GM10847 (cell line): ENCODE measurements around the gene ADCK2.

Experiments used
- POLR2A ChIP-seq: IDR thresholded peaks from 2 replicates; pipeline ENCODE4 v1.6.1; 2011; ENCODE audit not compliant: insufficient read length; ENCODE audit errors: extremely low read depth

The ADCK2 gene

DNA sequence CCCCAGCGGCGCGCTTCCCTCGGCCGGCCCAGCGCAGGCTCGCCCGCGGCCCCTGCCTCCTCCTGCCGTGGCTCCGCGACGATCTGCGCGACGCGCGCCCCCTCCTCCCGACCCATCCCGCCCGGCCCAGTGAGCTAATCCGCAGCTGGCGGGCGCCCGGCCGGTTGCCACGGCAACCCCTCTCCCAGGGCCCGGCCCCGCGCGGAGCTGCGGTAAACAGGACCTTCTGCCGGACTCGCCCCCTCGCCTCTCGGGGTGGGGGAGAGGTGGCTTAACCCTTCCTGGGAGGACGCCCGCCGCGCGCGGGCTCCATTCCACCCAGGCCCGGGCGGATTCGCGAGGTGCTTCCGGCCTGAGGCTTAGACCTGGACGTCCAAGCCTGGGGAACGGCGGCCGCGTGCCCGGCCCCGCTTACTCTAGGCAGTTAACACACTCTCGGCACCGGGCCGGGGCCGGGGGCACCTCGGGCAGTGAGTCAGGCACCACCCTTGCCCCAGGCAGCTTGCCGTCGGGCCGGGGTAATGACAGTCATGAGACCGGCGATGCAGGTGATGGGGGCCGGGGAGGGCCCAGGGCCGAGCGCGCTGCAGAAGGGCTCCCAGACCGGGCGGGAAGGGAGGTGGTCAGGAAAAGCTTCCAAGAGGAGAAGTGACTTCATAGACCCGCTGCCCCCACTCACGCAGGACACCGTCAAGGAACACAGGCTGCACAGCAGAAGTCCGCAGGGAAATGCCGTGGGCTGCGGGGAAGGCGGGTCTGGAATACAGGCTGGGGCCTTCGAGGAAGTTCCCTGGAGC lies 31.8 kb upstream of the ADCK2 start, which contains the start of gene DENND2A:
TSS of gene DENND2A (minus strand) at position 87 of the 797 bp plus-strand sequence. CDS start 38,416 bp downstream, outside the sequence.
- TF ChIP-seq POLR2A: no peak

DNA sequence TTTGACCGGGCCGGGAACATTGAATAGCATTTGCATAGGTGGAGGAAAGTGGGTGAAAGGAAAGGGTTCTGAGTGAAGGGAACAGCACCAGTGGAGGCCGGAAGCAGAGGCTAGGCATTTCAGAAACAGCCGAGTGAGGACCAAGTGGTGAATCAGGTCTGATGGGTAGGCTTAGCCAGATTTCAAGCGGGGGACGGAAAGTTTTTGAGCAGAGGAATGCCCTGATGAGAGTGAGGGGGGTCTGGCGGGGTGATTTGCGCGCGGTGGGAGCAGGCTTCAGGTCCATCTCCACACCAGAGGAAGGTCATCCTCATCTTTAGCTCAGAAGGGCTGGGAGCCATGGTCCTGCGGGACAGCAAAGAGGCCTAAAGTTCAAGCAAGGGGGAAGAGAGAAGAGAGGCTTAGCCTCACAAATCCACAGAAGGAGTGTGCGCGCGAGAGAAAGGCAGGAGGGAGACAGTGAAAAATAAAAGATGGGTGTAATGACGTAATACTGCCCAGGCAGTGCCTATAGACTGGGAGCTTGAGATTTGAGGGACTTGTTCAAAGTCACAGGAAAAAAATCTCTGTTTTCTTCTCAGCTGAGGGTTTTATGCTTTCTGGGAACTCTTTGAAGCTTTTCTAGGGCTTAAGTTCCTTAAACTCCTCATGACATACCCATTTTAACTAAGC lies 31.1 kb upstream of the ADCK2 start:
- no peak for TF ChIP-seq POLR2A

DNA sequence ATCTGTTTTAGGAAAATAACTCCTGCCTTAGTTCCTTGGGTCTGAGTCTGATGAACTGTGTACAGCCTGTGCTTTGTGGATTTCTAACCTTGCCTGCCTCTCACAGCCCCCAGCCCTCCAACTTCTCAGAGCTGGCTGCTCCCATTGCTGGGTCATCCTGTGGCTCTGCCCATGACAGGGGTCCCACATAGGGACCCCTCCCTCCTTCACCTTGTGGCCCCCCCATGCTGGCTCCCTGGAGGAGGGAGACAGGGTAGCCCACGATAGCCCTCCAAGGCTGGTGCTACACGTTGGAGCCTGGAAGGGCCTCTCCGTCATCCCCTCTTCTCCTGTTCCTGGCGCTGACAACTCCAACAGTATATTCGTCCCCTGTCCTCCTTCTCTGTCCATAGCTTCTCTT lies 29.3 kb upstream of the ADCK2 start:
- TF ChIP-seq POLR2A: no peak

DNA sequence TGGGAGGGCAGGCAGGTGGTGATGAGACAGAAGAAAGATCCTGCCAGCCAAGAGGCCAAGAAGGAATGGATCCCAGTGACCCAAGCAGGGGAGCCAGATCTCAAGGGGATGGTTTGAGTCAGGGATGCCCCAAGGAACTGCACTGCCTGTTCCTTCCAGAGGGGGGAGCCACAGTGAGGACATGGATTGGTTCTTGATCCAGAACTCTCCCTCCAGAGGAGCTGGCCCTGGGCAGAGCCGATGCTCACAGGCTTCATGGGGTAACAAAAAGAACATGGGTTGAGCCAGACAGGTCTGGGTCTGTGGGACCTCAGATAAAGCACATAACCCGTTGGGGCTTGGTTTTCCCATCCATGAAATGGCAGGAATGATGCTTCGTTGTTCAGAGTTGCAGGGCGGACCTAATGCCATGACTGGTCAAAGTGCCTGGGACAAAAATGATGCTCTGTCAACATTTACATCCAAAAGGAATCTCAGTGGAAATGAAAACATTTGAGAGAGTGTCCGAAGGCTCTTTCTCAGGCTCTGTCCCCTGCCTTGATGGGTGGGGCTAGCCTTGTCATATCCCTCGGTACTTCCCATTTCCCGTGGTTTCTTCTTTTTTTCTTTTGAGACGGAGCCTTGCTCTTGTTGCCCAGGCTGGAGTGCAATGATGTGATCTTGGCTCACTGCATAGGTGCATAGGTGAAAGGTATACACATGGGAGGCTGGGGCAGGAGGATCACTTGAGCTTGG lies 27.4 kb upstream of the ADCK2 start:
- no peak for TF ChIP-seq POLR2A

DNA sequence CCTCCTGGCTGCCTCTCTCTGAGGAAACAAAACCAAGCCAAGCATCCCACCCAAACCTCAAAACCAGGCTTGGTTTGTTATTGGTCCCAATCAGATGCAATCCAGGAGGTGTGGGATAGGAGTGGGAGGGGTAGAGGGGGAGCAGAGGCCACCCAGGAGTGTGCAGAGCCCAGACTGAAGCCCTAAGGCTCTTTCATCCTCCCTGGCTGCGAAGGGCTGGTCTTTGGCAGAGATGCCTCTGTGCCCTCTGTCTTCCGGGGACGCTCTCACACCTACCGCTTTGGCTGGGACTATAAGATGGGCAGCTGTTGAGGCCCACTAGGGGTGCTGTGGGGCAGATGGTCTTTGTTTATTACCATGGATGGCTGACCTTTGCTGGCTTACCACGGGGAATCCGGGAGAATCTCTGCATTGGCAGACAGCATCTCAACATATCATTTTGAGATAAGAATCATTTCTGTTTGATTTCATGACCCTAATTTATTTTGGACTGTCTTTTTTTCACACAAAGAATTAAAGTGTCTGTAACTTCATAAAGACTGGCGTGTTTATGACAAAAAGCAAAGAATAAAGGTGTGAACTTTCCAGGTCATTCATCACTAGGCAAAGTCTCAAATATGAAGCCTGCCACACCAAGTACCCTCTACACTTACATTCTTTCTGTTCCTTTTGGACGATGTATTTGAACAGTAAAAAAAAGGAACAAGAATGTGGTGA lies 25.7 kb upstream of the ADCK2 start:
- no peak for TF ChIP-seq POLR2A

DNA sequence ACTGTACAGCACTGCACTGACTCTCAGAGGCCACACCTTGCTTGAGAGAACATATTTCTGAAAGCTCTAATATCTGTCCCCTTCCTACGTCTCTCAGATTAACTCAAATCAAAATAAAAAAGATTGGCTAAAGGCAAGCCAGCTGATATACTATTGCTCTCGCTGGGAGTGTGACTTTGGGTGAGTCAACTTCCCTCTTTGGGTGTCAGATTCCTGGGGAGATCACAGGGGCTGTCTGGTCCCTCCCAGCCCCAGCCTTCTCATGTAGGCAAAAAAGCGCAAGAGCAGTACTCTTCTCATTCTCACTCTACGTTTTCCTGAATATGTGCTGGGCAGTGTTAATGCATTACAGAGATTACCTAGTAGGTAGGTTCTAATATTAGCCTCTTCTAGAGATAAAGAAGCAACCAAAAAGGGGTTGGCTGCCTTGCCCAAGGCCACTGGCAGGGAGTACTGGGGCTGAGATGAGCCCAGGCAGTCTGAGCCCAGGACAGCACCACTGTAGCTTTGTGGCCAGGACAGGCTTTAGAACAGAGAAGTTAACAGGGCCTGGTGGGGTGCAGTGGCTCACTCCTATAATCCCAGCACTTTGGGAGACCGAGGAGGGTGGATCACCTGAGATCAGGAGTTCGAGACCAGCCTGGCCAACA lies 23.1 kb upstream of the ADCK2 start:
- TF ChIP-seq POLR2A: no peak

DNA sequence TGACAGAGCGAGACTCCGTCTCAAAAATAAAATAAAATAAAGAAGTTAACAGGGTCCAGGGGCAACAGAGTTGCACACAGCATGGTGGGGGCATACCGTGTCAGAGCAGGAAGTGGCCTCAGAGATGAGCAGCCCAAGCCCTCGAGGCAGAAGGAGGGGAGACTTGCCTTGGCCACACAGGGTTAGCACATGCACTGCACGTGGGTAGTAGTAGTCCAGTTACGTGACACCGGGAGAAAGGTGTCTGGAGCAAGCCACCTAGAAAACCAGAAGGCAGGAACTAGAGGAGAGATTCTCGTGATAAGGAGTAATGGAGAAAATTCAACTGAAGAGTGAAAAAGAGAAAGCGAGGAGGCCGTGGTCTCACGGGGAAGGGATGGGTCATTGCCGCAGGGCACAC lies 22.4 kb upstream of the ADCK2 start:
- TF ChIP-seq POLR2A: no peak

DNA sequence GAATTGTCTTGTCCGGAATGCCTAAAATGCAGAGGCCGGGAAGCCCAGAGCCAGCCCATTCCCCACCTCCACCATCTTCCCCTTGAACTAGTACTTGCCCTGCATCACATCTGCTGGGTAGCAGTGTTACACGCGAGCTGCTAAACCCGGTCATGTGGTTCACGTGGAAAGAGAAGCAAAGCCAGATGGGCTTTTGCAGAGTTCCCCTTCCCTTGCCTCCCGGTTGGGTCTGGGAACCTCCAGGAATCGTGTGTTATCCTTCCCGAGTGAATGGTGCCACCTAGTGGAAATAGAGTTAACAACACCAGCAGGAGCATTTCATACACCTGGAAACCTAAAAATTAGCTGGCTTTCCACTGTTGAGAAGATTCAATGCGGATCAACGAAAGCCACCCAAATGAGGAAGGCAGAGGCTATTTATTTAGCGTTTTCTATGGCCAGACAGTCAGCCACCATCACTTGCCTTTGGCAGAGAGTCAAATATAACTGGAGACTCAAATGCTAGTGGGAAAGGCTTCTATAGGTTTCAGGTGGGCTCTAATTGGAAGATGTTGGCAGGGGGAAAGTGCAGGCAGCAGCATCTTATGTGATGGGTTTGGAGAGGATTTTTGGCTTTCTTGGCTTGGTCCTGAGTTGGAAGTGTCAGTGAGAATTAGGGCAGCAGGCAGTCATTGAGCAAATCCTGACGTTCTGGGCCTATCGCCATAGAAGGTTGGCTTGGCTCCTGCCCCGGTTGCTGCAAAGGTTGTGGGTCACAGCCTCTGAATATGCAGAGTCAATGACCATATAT lies 19.2 kb upstream of the ADCK2 start:
- TF ChIP-seq POLR2A: no peak

DNA sequence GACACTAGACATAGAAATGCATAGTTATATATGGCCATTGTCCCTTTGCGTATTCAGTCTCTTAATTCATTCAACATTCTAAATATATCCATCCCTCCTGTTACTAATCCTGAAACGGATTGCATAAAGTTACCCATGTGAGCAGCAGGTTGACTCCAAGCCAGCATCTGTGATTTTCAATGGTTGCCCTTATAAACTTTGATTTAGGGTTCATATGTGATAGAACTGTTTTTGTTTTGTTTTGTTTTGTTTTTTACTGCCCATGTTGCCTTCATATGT lies 18.7 kb upstream of the ADCK2 start:
- TF ChIP-seq POLR2A: no peak

DNA sequence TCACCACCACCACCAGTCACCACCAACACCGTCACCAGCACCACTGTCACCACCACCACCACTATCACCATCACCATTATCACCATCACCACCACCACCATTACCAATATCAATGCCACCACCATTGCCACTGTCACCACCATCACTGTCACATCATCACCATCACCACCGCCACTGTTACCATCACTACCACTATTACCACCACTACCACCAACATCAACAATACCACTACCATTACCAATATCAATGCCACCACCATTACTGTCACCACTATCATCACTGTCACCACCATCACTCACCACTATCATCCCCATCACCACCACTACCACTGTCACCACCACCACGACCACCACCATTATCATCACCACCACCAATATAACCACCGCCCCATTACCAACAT lies 18.1 kb upstream of the ADCK2 start:
- TF ChIP-seq POLR2A: no peak

DNA sequence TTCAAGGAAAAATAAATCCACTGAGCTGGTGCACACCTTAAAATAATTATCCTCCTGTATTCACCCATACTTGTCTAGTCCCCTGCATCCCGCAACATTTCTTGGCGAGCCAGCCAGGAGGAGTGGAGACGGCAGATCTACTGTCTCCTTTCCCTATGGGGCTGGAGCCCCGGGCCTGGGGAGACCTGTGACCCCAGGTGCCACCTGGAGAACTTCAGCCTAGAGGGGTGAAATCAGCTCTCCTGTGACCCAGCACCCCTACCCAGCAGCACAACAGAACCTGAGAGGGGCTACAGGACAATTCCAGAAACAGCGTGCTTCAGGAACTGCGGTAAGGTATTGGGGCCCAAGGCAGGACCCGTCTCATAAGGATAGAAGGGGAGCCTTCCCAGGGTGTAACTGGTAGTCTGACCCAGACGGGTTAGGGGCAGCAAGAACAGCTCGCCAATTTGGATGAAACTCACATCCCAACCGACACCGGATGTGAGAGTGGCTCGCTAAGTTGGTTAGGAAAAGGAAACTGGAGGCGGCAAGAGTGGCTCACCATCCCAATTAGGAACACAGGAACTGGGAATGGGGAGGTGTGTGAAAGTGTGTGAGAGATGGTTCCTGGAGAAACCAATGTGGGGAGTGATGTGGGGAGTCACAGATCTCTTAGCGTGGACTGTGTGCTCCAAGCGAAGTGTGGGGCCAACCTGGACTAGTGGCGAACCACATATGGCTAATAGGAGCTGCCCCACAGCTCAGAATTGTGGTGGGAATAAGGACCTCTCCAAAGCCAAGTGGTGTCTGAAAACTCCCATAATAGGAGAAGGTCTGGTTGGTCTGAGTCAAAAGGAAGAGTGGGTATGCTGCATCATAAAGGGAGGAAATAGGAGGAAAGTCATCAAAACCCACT lies 17.0 kb upstream of the ADCK2 start:
- TF ChIP-seq POLR2A: no peak

DNA sequence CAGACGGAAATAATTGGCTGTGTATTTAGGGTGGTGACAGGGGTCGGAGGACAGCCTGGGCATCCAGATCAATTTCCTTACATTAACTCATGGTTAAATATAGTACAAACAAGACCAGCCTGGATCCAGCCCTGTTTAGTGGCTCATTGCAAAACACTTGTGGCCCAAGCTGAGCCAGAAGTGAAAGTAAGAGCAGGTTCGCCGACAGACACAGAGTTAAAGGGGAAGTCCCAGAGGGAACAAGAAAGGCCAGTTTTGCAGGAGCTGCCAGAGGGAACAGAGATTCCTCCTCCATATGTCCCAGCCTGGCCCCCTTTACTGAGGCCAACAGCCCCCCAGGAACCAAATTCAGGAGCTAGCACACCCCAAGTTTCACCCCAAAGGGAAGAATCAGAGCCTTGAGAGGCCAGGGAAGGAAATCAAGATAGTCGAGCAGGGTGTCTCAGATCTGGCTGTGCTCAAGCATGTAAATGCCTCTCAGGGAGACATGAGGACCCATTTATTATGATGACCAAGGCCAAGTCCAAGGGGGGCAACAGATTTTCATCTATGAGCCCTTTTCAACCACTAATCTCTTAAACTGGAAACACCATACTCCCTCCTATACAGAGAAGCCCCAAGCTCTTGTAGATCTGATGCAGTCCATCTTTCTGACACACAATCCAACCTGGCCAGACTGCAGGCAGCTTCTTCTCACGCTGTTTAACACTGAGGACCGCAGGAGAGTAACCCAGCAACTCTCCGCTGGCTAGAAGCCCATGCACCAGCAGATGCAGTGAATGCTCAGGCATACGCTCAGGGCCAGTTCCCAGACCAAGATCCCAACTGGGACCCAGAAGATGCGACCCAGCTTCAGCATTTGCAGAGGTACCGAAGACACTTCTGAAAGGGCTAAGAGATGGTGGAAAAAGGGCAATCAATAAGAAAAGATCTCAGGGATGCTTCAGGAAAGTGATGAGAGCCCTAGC lies 15.9 kb upstream of the ADCK2 start:
- TF ChIP-seq POLR2A: no peak
